ENCODE data around the gene APOL5. TPM values are rescaled to one million over a fixed set of nuclear protein-coding genes. Genes with fewer than 3 reads are reported as not detected.

The APOL5 gene
- total and polyA plus RNA-seq, 10 of the 15 experiments (the other 5 are each of a cell fraction or from before 2014, with no cell fraction given) = not detected

GRCh38 chr22:35688913-35689675 is 28.6 kb upstream of the APOL5 start (continued):
- no peak for TF ChIP-seq ASH2L (IDR thresholded peaks at IDR 0.05; ENCODE audit: borderline replicate concordance, low read depth)
- TF ChIP-seq CBX3 (IDR thresholded peaks at IDR 0.05; ENCODE audit: borderline replicate concordance, low read depth) = no peak

- Histone ChIP-seq H3K27ac (ENCODE audit: control insufficient read depth, insufficient read depth) (no peak overlapping the region), H2AFZ (ENCODE audit: control insufficient read depth, low read depth, low read length) (no peak overlapping the region), H3K4me2 (ENCODE audit: control insufficient read depth, insufficient read depth) (no peak overlapping the region), H3K27me3 (replicated peaks in 1 of 2; ENCODE audit: control insufficient read depth in 2 of 2, insufficient read depth in 2 of 2, low read length in 1 of 2) (no peaks in the 10 kb centered on the region; a peak in 1 of 4 replicates), H3K79me2 (ENCODE audit: control insufficient read depth, insufficient read depth, low read length) (no peaks in the 10 kb centered on the region), H4K20me1 (ENCODE audit: control insufficient read depth, insufficient read depth) (no peaks in the 10 kb centered on the region), H3K9me3 (replicated peaks; ENCODE audit: control insufficient read depth, insufficient read depth, low read length) (no peaks in the 10 kb centered on the region), H3K9ac (ENCODE audit: control insufficient read depth, insufficient read depth, low read length) (no peak overlapping the region), H3K4me3 (no peak overlapping the region), H3K36me3 (ENCODE audit: control insufficient read depth in 2 of 2, insufficient read depth in 2 of 2, low read length in 1 of 2) (no peaks in the 10 kb centered on the region), H3K4me1 (ENCODE audit: control insufficient read depth, insufficient read depth, low read length) (no peaks in the 10 kb centered on the region)
- DNase-seq (ENCODE audit: low read depth, low spot score) (no peak), ATAC-seq (no peak), FAIRE-seq (no peak)
- RAD21 ChIA-PET (ENCODE audit: unreplicated experiment) = interaction anchor here (1.5 kb wide), 1 partner anchor 41 kb away, joined by 8 read pairs; the partner anchor contains the start of gene APOL6
- BruUV-seq (replicated peaks) = no TSS peak
- POLR2A ChIA-PET = no interaction called here
- SMC1A ChIA-PET (ENCODE audit: uncharacterized antibody, unreplicated experiment) = interaction anchor here (1.0 to 1.2 kb wide), 2 partner anchors 27 to 63 kb away, joined by 3 to 5 read pairs; no protein-coding TSS in a partner anchor
- intact Hi-C loops (cut with micrococcal nuclease; ENCODE audit: unreplicated experiment) (no loop called here), in situ Hi-C loops (cut with MboI) (no loop called here)
- TF ChIP-seq ETV6 (conservative IDR thresholded peaks at IDR 0.05 in 1 of 2, IDR thresholded peaks at IDR 0.05 in 1 of 2; ENCODE audit: borderline replicate concordance in 1 of 2, low read depth in 1 of 2) (0 out of 4 replicates have a peak, but pooled peaks of 1 of the 2 experiments have one; percentile 41), PBX3 (IDR thresholded peaks at IDR 0.05; ENCODE audit: insufficient replicate concordance, low read depth, low read length) (no peak), RAD21 (IDR thresholded peaks at IDR 0.05; ENCODE audit: insufficient read depth, low read depth, low read length) (no peak), NKRF (conservative IDR thresholded peaks at IDR 0.05) (no peak), EP300 (IDR thresholded peaks at IDR 0.05; ENCODE audit: borderline replicate concordance in 1 of 2, control insufficient read depth in 1 of 2, low read depth in 2 of 2, low read length in 2 of 2) (no peak), MLLT1 (IDR thresholded peaks at IDR 0.05) (no peak)
- CTCF ChIA-PET = interaction anchor here (1.3 kb wide), 1 partner anchor 376 kb away, joined by 3 read pairs; no protein-coding TSS in a partner anchor
- 0% methylated on average over 1 of the region's 1 CpG for WGBS (ENCODE audit: insufficient coverage, insufficient replicate concordance, low lambda C conversion rate, missing lambda C conversion rate)
Observed at GRCh38 chr22:35690001-35690400, 27.7 kb upstream of the APOL5 start.

Measured in GM12878 (cell line).